GM19035 (cell line): ENCODE data around the gene TAP1.
A peak's percentile ranks its signal among the peaks of the same experiment; 100 is the strongest.

Source experiments
- ATAC-seq: cut with Tn5 transposase; IDR thresholded peaks from one replicate; pipeline ENCODE4 v1.9.1; 2021; ENCODE audit not compliant: unreplicated experiment

TAP1 gene

GRCh38 chr6:32840604-32841246, 12.8 kb downstream of the TAP1 start:
- ATAC-seq = no peak

- no peak for ATAC-seq
These were observed 14.1 kb downstream of the TAP1 start for GRCh38 chr6:32839356-32839755.

GRCh38 chr6:32838114-32838958, 15.2 kb downstream of the TAP1 start, which contains the start of gene TAP2:
TAP2 (minus strand) TSS chr6:32838739; CDS start chr6:32838233, 506 bp downstream.
- peak; percentile 82 for ATAC-seq

- ATAC-seq = no peak
These were observed 15.8 kb downstream of the TAP1 start for GRCh38 chr6:32837651-32838113.

- ATAC-seq = no peak
These were observed 16.6 kb downstream of the TAP1 start for GRCh38 chr6:32836873-32837272.

- no peak for ATAC-seq
These were observed 18.2 kb downstream of the TAP1 start for GRCh38 chr6:32835167-32835893.

GRCh38 chr6:32833664-32834063, 19.8 kb downstream of the TAP1 start:
- no peak for ATAC-seq

DNA sequence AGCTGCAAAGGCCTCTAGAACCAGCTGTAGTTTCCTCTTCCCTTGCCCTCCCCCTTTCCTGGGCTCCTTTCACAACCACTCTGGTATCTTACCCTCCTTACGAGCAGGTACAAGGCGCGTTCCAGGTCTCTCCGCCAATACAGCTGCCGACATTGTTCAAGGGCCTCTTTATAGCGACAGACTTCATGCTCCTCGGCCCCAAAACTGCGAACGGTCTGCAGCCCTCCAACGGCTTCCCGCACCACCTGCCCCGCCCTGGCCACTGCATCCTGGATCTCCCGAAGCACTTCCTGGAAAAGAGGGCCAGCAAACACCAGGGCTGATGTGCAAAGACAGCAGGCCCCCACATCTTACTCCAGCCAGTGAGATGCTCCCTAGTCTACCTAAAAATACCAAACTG, 21.0 kb downstream of the TAP1 start:
- no peak for ATAC-seq

DNA sequence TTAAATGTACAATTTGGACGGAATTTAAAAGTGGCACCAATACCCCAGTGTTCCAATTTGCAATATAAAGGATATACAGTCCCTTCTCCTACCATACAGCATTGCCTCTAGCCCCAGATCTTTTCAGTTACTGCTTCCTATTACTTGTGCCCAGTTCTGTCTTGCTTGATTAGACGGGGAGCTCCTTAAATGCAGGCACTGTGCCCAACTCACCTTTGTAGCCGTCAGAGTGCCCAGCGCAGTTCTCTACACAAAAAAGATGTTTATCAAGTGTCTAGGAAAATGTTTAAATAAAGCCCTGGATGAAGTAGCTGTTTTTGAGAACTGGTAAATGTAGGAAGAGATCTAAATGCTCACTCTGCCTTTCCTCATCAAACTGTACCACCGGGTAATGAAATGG, 22.6 kb downstream of the TAP1 start:
- no peak for ATAC-seq

GRCh38 chr6:32830017-32830416, 23.5 kb downstream of the TAP1 start:
- ATAC-seq = no peak

GRCh38 chr6:32829495-32829894, 24.0 kb downstream of the TAP1 start:
- ATAC-seq = no peak

DNA sequence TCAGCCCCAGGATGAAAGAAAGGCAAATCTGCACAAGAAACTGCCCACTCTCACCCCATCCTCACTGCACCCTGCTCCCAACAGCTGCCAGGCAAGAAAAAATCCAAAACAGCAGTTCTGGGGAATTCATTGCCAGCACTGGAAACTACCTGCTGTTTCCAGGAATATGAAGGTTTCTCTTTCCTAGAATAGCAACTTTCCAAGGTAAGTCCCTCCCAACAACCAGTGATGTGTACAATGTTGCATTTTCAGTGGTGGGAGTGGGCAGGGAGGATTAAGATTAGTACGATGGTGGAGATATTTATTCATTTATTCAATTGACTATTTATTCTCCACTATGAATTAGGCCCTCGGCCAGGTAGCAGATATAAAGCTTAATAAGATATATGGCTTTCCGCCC, 26.5 kb downstream of the TAP1 start:
- ATAC-seq = no peak

- no peak for ATAC-seq
These were observed 27.5 kb downstream of the TAP1 start for GRCh38 chr6:32825966-32826365.

GRCh38 chr6:32819729-32820128, 33.8 kb downstream of the TAP1 start:
- ATAC-seq = no peak

DNA sequence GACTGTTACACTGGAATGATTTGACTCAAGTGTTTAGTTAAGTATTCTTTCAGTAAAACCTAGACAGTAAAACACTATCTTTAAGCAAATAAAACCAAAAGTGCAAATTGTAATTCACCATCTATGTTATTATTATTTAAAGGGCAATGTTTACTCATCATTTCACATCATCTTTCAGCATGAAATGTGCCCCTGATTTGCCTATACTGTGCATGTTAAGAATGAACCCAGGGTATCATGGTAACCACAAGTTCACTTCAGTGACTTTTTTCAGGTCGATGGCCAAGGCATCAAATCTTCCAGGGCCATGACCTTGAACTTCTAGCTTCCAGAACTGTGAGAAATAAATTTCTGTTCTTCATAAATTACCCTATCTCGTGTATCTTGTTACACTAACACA, 34.6 kb downstream of the TAP1 start:
- ATAC-seq = no peak

DNA sequence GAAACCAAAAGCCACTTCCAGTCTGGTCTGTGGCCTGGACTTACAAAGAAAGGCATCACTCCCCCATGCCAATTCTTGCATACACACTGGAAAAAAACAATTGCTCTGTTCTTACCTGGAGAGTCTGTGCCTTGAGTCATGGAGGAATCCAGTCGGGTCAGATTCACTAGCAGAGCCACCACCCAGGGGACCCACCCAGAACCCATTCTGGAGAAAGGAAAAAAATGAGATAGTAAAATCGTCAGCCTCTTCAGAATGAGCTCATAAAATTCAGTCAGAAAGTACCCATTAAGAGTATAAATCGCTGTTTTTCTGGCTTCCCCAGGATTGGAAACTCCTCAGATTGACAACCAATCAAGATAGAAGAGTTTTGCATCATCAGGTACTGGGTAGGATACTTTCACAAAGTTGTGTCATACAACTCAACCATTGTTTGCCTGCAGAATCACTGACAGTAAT, 36.7 kb downstream of the TAP1 start, which contains the start of gene HLA-DOB:
HLA-DOB (minus strand) TSS at position 257 of the 459 bp plus-strand sequence; CDS start at position 206, 51 bp downstream.
- peak; percentile 58 for ATAC-seq

DNA sequence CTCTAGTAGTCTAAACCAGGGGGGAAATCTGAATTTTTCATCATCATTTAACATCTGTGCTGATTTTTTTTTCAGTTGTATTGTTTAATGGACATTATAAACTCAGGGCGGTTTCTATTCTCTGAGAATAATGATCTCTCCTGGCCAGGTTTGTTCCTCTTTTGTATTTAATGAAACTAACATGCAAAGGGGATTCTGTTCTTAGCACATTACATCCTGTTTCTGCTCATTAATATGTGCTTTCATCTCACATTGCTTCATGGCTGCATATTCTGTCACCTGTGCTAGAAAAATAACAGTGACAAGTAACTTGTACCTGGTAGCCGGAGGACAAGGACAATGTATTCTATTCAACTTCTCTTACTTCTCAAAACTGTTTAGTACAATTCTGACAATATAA, 37.5 kb downstream of the TAP1 start:
- ATAC-seq = peak; percentile 55

DNA sequence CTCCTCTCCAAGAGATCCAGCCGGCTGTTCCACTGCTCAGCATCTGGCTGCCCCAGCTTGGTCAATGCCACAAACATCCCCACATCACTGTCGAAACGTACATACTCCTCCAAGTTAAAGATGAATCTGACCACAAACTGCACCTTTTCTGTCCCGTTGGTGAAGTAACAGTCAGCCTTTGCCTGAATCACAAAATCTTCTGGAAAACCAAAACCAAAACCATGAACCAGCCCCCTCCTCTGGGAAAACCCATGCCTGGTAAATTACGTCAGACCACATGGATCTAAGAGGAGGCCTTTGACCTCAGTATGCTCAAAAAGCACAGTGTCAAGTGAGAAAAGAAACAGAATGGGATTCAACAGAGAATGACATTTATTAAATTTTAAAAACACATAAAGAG, 38.4 kb downstream of the TAP1 start:
- no peak for ATAC-seq

- ATAC-seq = no peak
These were observed 39.4 kb downstream of the TAP1 start for GRCh38 chr6:32814145-32814544.

DNA sequence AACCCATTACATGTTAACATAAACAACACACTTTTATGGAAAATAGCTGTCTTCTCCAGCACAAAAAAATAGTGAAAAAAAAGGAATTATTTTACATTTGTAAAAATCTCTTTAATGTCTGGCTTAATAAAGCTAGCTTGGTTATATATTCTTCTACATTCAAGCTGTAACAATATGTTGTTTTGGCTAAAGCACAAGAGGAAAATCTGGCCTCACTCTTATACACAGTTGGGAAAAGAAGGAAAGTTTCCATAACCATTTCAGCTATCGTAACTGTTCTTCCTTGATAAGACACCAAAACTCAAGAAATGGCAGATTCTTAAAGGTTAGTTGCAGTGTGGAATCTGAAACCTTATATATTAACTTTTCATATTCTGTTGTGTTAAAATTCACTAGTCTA, 44.3 kb downstream of the TAP1 start:
- no peak for ATAC-seq

GRCh38 chr6:32807020-32807580, 46.4 kb downstream of the TAP1 start:
- no peak for ATAC-seq
